ENCODE data around the gene SMYD2.

SMYD2 gene

DNA sequence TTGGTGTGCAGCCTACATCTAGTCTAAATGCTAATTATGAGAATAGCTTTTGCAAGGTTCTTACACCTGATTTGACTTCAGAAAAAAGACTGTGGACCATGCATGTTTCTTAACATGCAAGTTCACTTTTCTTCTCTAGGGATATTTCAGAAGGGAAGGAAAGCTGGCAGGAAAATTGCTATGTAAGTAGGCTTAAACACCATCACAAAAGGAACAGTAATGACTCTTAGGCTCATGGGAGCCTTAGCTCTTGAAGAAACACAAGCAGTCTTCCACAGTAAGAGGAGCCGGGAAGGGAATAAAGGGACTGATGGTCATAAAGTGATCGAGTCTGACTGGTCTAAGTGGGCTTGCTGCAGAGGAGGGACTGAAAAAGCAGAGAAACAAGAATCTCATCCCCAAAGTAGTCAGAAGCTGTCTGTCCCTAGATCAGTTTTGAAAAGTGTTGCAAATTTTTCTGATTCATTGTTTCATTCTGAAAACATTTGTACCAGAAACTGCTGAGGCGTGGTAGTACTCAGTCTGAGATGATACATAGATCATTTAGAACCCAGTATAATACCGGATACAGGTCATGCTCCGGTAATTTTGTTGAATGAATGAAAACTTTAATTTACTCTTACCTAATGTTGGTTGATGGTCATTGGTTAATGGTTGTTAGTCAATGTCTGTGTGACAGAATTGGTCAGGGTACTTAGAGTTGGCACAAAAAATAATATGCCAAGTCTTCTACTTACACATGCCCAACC lies 40.9 kb downstream of the SMYD2 start:
- DNase-seq: no peak
- TF ChIP-seq POLR2A (IDR thresholded peaks at IDR 0.05; ENCODE audit: low read length): no peak
- TF ChIP-seq GATA1 (IDR thresholded peaks at IDR 0.05; ENCODE audit: low read depth, low read length): no peak

DNA sequence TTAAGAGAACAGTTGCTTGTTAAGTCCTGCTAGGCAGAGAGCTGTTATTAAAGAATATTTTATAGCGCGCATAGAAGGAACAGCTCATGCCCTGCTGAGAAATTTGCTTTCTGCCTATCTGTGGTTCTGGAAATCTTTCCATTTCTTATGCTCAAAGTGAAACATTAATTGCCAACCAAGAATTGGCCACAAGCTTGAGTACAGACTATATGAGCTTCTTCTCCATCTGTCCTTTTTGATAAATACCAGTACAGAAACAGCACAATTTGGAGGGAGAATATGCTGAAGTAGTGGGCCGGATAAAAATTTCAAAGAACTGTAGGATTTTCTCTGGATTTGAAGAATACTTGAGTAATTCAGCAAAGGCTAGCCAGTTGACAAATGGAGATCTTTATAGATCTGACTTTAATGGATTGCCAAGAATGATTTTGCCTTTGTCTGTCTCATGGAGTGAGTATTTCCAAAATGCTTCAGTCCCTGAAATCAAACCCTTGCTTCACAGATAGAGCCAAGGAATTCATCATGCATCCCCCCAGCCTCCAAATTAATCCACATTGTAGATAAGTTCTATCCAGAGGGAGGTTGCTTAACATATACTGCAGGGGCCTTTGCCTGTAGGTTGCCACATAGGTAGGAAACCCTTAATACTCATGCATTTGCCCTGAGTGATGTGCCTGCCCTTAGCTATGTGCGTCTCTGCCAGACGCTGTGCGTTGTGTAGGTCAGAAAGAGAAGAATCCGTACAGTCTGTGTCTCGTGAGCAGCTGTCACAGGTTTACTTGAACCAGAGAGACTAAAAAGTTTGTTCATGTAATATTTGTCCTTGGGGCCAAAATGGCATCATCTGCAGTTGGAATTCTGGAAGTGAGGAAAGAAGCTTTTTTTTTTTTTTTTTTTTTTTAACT lies 44.2 kb downstream of the SMYD2 start:
- DNase-seq: no peak
- no peak for TF ChIP-seq GATA1 (IDR thresholded peaks at IDR 0.05; ENCODE audit: low read depth, low read length)
- no peak for TF ChIP-seq POLR2A (IDR thresholded peaks at IDR 0.05; ENCODE audit: low read length)

DNA sequence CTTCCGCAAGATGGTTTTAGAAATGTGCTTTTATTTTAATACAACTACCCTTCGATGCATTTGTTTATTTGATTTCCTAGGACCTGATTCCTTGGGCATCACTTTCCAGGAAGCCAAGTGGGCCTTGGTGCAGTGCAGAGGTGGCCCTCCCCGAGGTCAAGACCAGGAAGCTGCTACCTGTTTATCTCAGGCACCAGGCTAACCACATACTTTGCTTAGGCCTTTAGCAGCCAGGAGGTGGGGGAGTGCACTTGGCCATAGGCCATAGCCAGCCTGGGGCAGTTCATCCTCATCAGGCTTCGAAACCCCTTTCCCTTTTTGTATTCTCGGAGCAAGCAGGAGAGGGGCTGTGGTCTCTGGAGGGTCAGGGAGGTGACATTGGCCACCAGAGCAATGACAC lies 45.4 kb downstream of the SMYD2 start:
- no peak for TF ChIP-seq POLR2A (IDR thresholded peaks at IDR 0.05; ENCODE audit: low read length)
- TF ChIP-seq GATA1 (IDR thresholded peaks at IDR 0.05; ENCODE audit: low read depth, low read length): no peak
- no peak for DNase-seq

DNA sequence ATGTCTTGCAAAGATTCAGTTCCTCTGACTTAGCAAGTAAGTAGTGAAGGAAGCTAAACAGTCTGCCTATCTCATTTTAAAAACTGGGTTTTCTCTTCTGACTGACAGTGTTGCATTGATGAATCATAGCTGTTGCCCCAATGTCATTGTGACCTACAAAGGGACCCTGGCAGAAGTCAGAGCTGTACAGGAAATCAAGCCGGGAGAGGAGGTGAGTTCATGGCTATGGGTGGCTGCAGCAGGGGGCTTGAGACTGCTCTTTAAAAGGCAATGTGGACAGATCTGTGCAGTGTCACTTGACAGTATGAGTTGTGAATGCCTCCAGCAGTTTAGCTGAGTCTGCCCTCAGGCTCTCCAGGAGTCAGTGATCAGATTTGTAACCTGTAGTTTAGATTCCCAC lies 46.6 kb downstream of the SMYD2 start:
- TF ChIP-seq POLR2A (IDR thresholded peaks at IDR 0.05; ENCODE audit: low read length): no peak
- TF ChIP-seq GATA1 (IDR thresholded peaks at IDR 0.05; ENCODE audit: low read depth, low read length): no peak
- DNase-seq: no peak

DNA sequence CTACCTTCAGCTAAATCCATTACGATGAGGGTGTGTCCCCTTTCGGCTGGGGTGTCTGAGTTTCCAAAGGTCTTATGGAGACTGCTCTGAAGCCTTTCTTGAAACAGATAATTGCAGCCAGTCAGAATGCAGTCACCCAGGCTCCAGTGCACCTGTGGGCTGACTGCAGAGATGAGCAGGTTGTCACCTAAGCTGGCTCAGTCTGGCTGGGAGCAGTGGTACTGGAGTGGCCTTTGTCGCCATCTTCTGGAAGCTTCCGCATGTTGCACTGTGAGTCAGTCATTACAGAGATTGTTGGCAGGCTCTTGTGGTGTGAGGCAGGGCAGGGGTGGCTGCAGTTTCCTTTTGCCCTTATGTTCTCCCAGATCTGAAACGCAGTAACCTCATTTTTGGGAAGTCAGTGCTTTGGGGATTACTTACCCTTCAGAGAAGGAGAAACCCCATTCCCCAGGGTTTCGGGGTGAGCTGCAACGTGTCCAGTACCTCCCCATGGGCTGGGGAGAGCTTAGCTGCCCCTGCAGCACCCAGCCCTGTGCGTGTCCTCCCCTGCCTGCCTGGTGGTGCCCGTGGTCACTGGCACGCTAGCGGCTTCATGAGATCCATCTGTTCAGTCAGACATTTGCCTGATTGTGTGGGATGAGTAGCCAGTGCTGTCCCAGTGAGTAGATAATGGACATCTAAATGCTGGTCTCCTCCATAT lies 48.0 kb downstream of the SMYD2 start:
- peak; percentile 61 to 79 for DNase-seq
- no peak for TF ChIP-seq POLR2A (IDR thresholded peaks at IDR 0.05; ENCODE audit: low read length)
- TF ChIP-seq GATA1 (IDR thresholded peaks at IDR 0.05; ENCODE audit: low read depth, low read length): no peak

DNA sequence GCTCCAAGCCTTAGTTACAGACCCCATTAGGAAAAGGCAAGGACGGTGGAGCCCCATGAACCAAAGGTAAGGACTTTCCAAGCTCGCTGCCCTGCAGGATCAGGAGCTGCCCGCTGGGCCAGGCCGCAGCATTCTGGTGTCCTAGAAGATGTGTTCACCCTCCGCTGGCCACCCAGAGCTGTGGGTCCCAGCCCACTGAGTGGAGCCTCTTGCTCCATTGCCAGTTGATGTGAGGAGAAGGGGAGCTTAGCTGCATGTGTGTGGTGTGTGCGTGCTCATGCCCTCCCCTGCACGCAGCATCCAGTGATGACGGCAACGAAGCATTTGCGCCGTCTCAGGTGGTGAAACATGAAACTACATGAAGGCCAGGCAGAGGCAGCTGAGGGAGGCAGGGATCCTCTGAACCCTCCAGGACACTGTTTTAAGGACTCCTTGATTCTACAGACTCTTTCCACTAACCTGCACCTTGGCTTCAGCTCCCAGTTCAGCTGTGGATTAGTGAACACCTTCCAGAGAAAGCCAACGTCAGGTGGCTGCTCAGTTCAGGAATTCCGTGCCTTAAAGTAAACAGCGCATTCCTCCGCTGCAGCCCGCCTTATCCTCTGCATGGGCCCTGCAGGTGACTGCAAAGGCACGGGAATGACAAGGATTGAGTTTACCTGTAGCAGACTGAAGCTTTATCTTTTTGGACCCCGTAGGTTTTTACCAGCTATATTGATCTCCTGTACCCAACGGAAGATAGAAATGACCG lies 48.7 kb downstream of the SMYD2 start:
- TF ChIP-seq POLR2A (IDR thresholded peaks at IDR 0.05; ENCODE audit: low read length) (no peak), GATA1 (IDR thresholded peaks at IDR 0.05; ENCODE audit: low read depth, low read length) (no peak)
- DNase-seq: no peak

DNA sequence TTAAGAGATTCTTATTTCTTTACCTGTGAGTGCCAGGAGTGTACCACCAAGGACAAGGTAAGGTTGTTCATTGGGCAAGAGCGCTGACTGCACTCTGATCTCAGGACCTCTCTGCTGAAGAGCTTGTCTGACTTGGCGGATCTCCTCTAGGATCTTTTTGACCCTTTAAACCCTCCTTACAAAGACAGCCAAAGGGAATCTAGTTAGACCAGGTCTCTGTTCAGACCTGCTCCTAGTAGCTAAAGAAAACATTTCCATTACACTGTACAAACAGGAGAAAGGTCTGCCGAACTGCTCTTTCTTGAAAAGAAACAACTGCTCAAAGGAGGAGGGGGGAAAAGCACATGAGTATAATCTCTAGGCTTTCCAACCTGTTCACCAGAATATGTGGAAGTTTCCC lies 49.3 kb downstream of the SMYD2 start:
- DNase-seq: no peak
- TF ChIP-seq GATA1 (IDR thresholded peaks at IDR 0.05; ENCODE audit: low read depth, low read length) (no peak), POLR2A (IDR thresholded peaks at IDR 0.05; ENCODE audit: low read length) (no peak)

DNA sequence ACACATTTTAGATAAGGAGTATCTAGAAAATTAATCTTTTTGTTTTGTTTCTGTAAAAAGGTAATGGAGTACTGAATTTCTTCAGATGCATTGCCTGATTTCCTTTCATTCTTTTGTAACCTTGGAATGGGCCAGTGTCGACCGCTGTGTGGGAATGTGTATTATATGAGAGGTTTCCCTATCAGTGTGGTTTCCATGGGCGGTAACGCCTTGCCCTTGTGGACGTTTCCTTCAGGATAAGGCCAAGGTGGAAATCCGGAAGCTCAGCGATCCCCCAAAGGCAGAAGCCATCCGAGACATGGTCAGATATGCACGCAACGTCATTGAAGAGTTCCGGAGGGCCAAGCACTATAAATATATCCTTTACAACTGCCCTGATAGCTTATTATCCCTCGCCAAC lies 49.8 kb downstream of the SMYD2 start:
- no peak for DNase-seq
- TF ChIP-seq GATA1 (IDR thresholded peaks at IDR 0.05; ENCODE audit: low read depth, low read length): no peak
- no peak for TF ChIP-seq POLR2A (IDR thresholded peaks at IDR 0.05; ENCODE audit: low read length)

DNA sequence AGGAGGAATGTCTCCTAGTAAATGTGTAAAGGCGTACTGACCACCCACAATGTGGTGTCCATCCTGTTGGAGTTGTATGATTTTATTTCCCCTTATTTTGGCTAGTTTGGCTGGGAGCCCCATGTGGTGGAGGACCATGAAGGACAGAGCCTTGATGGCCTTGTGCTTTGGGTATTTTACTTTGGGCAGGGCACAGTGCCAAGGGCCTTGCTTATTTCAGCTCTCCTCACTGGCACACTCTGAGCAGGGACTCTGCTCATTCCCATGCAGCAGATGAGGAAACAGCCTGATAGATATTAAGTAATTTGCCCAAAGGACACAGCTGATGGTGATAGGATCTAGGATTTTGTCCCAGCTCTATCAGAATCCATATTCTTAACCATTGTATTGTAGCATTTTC lies 50.2 kb downstream of the SMYD2 start:
- TF ChIP-seq POLR2A (IDR thresholded peaks at IDR 0.05; ENCODE audit: low read length) (no peak), GATA1 (IDR thresholded peaks at IDR 0.05; ENCODE audit: low read depth, low read length) (no peak)
- DNase-seq: no peak

DNA sequence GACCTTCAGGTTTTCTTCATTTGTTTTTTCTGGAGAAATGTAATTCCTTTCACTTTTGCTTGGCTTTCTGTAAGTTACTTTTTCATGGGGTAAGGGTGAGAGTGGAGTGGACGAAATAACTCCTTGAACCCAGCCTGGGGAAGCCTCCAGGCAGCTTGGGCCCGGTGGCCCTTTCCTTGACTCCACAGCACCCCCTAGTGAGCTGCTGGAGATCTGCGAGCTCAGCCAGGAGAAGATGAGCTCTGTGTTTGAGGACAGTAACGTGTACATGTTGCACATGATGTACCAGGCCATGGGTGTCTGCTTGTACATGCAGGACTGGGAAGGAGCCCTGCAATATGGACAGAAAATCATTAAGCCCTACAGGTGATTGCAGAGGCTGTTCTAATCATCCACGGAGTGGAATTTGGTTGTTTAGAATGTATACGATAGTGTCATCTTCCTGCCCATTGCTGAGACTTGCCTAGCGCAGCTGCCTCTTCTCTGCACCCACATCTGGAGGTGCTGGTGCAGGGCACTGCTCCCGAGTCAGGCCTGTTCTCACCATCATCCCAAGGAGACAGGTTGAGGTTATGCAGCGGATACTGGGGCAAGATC lies 51.0 kb downstream of the SMYD2 start:
- peak; percentile 52 to 68 for DNase-seq
- TF ChIP-seq POLR2A (IDR thresholded peaks at IDR 0.05; ENCODE audit: low read length) (no peak), GATA1 (IDR thresholded peaks at IDR 0.05; ENCODE audit: low read depth, low read length) (no peak)

DNA sequence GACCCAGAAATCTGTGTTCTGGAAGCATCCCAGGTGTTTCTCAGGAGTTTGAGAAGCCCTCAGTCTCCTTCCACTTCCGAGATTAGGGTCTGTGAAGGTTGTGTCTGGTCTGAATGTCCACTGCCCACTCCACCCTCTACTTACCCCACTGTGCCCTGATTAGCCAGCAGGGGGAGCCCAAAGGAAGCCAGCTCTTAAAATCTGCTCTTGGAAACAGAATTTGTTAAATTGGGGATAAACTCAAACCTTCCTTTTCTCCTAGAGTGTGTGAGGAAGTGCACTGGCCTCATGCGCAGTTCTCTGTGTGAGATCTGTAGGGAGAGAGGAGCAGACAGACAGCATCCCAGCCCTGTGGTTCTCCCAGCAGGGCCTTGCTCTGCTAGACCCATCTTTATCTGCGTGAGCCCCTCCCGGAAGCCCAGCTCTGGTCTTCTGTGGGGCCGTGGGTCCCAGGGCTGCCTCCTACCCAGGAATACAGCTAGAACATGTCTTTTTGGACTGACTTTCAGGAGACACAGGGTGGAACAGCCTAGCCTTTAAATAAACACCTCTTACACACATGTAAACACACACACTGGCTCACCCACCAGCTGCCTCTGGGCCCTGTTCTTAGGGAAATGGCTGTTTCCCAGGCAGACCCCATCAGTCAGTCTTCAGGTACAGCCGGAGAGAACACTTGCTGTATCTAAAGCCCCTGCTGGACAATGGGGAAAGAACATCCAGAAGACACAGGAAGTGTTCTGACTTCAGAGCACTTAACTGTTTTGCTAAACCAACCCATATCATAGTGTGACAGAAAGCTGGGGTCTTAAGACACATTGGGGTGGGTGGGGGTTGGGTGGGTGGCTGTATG lies 52.2 kb downstream of the SMYD2 start:
- DNase-seq: peak; percentile 32 to 63
- no peak for TF ChIP-seq POLR2A (IDR thresholded peaks at IDR 0.05; ENCODE audit: low read length)

DNA sequence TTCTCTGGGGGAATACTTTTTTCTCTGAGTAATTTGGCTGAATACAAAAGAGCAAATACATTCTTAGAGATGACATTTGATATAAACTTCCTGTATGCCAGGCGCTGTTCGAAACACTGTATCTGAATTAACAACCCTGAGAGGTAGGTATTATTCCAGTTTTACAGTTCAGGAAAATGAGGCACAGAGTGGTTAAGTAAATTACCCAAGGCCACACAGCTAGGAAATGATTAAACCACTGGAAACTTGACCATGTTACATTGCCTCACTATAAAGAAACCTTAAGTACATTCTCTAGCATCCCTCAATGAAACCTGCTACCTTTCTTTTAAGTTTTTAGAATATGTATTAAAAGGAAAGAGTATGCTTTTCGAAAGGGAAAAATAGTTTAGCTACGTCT lies 54.6 kb downstream of the SMYD2 start:
- no peak for DNase-seq
- TF ChIP-seq GATA1 (IDR thresholded peaks at IDR 0.05; ENCODE audit: low read depth, low read length): no peak
- no peak for TF ChIP-seq POLR2A (IDR thresholded peaks at IDR 0.05; ENCODE audit: low read length)
